Thoracic aorta (tissue), 2 donors: ENCODE measurements around the gene CDC25B. TPM values are rescaled to one million over a fixed set of nuclear protein-coding genes. Genes with fewer than 3 reads are reported as not detected.

Experiments
- ATAC-seq: fragments of 150-250 bp; one replicate; pipeline ENCODE4 v1.8.0; 2017; ENCODE audit warnings: low read depth; ENCODE audit not compliant: insufficient number of reproducible peaks, low FRiP score
- DNase-seq: peaks from one replicate; pipeline ENCODE4 v3.0.0-alpha.2; 2020; ENCODE audit warnings: low spot score
- H3K27ac ChIP-seq, 2 donors: fragments of 200-600 bp; sonication (generic); 1 replicate in 1 of 2; 2 replicates in 1 of 2; pipeline ENCODE4 v1.5.1; 2016; ENCODE audit warnings: mild to moderate bottlenecking in 2 of 2, moderate library complexity in 2 of 2
- H3K27me3 ChIP-seq: fragments of 200-600 bp; sonication (generic); replicated peaks from 2 replicates; pipeline ENCODE4 v1.6.0; 2016; ENCODE audit warnings: mild to moderate bottlenecking; ENCODE audit not compliant: insufficient read depth
- H3K36me3 ChIP-seq: fragments of 200-600 bp; sonication (generic); one replicate; pipeline ENCODE4 v1.5.1; 2016
- H3K4me1 ChIP-seq, 2 donors: fragments of 200-600 bp; sonication (generic); 1 replicate in 1 of 2; 2 replicates in 1 of 2; pipeline versions ENCODE4 v1.5.1 to v1.6.0; 2016; ENCODE audit warnings: low read depth in 2 of 2, mild to moderate bottlenecking in 1 of 2; ENCODE audit not compliant: control insufficient read depth in 1 of 2
- H3K4me3 ChIP-seq: fragments of 200-600 bp; sonication (generic); 2 replicates; pipeline ENCODE4 v1.5.1; 2016; ENCODE audit warnings: mild to moderate bottlenecking
- H3K9me3 ChIP-seq: fragments of 200-600 bp; sonication (generic); 2 replicates; pipeline ENCODE4 v1.5.1; 2016
- CTCF ChIP-seq: fragments of 200-600 bp; sonication (generic); IDR thresholded peaks from one replicate; pipeline ENCODE4 v1.5.1; 2019; ENCODE audit warnings: antibody characterized with exemption
- total RNA-seq, 2 donors: library from RNA; depleted of rRNA; stranded (reverse); fragments of >200 nt; gene quantifications; one replicate each; pipeline versions ENCODE4 v1.1.0 to v1.2.3, GENCODE V29; 2016

CDC25B gene
- total RNA-seq, 2 donors from 2014 or later: 28.4 to 41.8 TPM

- DNase-seq: peak; percentile 93
- Histone ChIP-seq H3K4me1 (peaks cover 4 to 21% of the 10 kb centered on the region in 2 donors), H3K9me3 (no peaks in the 10 kb centered on the region), H3K27ac (peak within 1 kb of the TSS; percentile 92 to 94), H3K27me3 (no peaks in the 10 kb centered on the region), H3K4me3 (peak within 1 kb of the TSS; percentile 82), H3K36me3 (peaks cover 19% of the 10 kb centered on the region)
- TF ChIP-seq CTCF: peak; percentile 99
- ATAC-seq: peak; percentile 93
Observed at GRCh38 chr20:3820048-3820900, 24.2 kb downstream of the CDC25B start, which contains the start of gene AP5S1. Gene AP5S1 (plus strand): TSS chr20:3820547. CDS start chr20:3822118, 1,571 bp downstream.

DNA sequence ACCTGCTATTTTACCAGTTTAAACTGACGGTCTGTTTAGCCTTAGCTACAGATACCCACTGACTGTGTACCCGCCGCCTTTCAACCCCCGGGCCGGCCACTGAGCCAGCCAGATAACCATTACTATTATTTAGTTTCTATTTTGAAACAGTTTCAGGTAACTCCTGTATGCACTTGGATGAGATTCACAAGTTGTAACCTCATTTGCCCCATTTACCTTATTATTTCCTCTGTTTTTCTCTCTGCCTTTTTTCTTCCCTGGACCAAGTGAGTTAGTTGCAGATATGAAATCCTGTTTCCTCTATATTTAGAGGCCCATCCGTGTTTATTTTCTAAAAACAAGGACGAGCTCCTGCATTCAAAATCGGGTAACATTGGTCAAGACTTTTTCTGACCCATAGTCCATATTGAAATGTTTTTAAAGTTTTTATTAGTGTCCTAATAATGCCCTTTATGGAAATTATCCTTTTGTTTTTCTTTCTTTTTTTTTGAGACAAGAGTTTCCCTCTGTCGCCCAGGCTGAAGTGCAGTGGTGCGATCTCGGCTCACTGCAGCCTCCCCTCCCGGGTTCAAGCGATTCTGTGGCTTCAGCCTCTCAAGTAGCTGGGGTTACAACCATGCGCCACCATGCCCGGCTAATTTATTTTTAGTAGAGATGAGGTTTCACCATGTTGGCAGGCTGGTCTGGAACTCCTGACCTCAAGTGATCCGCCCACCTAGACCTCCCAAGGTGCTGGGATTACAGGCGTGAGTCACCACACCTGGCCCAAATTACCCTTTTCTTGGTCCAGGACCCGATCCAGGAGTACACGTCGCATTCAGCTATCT, 25.0 kb downstream of the CDC25B start:
- no peaks in the 10 kb centered on the region for H3K27me3 ChIP-seq
- TF ChIP-seq CTCF: no peak
- H3K4me1 ChIP-seq: peaks cover 4 to 21% of the 10 kb centered on the region in 2 donors
- peak overlapping the region; percentile 92 to 94 for H3K27ac ChIP-seq
- DNase-seq (no peak), ATAC-seq (no peak)
- H3K36me3 ChIP-seq: peaks cover 19% of the 10 kb centered on the region
- H3K4me3 ChIP-seq: peak overlapping the region; percentile 82
- no peaks in the 10 kb centered on the region for H3K9me3 ChIP-seq

- peaks cover 19% of the 10 kb centered on the region for H3K36me3 ChIP-seq
- ATAC-seq (no peak), DNase-seq (no peak)
- no peak overlapping the region for H3K4me3 ChIP-seq
- H3K27ac ChIP-seq: no peak overlapping the region
- no peaks in the 10 kb centered on the region for H3K9me3 ChIP-seq
- peaks cover 4 to 21% of the 10 kb centered on the region in 2 donors for H3K4me1 ChIP-seq
- TF ChIP-seq CTCF: no peak
- no peaks in the 10 kb centered on the region for H3K27me3 ChIP-seq
Observed at GRCh38 chr20:3821996-3822395, 25.9 kb downstream of the CDC25B start.

DNA sequence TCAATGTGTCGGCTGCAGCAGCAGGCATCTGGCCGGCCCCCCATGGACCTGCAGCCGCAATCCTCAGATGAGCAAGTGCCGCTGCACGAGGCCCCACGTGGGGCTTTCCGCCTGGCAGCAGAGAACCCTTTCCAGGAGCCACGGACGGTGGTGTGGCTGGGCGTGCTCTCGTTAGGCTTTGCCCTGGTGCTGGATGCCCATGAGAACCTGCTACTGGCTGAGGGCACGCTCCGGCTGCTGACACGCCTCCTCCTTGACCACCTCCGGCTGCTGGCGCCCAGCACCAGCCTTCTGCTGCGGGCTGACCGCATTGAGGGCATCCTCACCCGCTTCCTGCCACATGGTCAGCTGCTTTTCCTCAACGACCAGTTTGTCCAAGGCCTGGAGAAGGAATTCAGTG, 27.8 kb downstream of the CDC25B start:
- Histone ChIP-seq H3K27ac (no peak overlapping the region), H3K9me3 (no peaks in the 10 kb centered on the region), H3K27me3 (no peaks in the 10 kb centered on the region), H3K4me1 (peaks cover 4 to 13% of the 10 kb centered on the region in 2 donors), H3K4me3 (no peak overlapping the region), H3K36me3 (peaks cover 24% of the 10 kb centered on the region)
- DNase-seq (no peak), ATAC-seq (no peak)
- no peak for TF ChIP-seq CTCF

GRCh38 chr20:3825526-3825925, 29.4 kb downstream of the CDC25B start:
- H3K4me3 ChIP-seq: no peak overlapping the region
- H3K27me3 ChIP-seq: no peaks in the 10 kb centered on the region
- H3K4me1 ChIP-seq: peaks cover 0 to 6% of the 10 kb centered on the region in 2 donors
- no peaks in the 10 kb centered on the region for H3K9me3 ChIP-seq
- ATAC-seq (no peak), DNase-seq (no peak)
- H3K36me3 ChIP-seq: peaks cover 24% of the 10 kb centered on the region
- no peak for TF ChIP-seq CTCF
- H3K27ac ChIP-seq: no peak overlapping the region
